T-helper 1 cell treated with Interleukin-12 subunit alpha and Interleukin-12 subunit beta and Interleukin-4 antibody, amounts not matched to agents 30 μg/mL and 1 μg/mL, for 36 hours (primary cell): ENCODE results near the gene ZNF385A.

ENCODE experiments used
- H3K27ac Mint-ChIP-seq: one replicate; pipeline ENCODE4 v1.8.0; 2021; ENCODE audit warnings: mild to moderate bottlenecking, mixed read lengths
- H3K27me3 Mint-ChIP-seq: one replicate; pipeline ENCODE4 v1.8.0; 2021; ENCODE audit warnings: low read depth, mixed read lengths
- H3K36me3 Mint-ChIP-seq: one replicate; pipeline ENCODE4 v1.8.0; 2021; ENCODE audit warnings: low read depth, mixed read lengths
- H3K4me1 Mint-ChIP-seq: one replicate; pipeline ENCODE4 v1.8.0; 2021; ENCODE audit warnings: low read depth, mixed read lengths
- H3K4me3 Mint-ChIP-seq: one replicate; pipeline ENCODE4 v1.8.0; 2021; ENCODE audit warnings: mild to moderate bottlenecking, moderate library complexity, mixed read lengths
- H3K9me3 Mint-ChIP-seq: one replicate; pipeline ENCODE4 v1.8.0; 2021; ENCODE audit warnings: mixed read lengths

Gene ZNF385A, protein sequence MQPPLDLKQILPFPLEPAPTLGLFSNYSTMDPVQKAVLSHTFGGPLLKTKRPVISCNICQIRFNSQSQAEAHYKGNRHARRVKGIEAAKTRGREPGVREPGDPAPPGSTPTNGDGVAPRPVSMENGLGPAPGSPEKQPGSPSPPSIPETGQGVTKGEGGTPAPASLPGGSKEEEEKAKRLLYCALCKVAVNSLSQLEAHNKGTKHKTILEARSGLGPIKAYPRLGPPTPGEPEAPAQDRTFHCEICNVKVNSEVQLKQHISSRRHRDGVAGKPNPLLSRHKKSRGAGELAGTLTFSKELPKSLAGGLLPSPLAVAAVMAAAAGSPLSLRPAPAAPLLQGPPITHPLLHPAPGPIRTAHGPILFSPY

DNA sequence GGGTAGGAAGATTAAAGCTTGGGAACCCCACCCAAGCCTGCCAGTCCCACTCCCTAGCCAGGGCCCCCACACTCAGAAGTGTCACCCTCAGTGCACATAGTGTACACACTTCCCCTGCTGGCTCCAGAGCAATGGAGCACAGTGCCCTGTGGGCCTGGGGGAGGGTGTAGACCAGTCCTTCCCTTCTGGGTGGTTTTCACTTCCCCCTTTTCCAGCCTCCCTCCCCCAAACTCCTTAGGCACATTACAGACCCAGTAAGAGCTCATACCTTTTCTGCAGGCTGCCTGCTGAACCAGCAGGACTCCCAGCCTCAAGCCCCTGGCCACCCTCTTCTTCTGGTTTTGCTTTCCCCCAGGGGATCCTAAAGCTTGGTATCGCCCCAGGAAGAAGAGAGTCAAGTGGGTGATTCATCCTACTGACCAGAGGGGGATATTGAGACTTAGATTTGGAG, at the start of gene ZNF385A:
Gene ZNF385A (minus strand): TSS at position 143 of the 451 bp plus-strand sequence. CDS start 219 bp downstream, outside the sequence.
- H3K27ac Mint-ChIP-seq: no peak within 1 kb of the TSS

DNA sequence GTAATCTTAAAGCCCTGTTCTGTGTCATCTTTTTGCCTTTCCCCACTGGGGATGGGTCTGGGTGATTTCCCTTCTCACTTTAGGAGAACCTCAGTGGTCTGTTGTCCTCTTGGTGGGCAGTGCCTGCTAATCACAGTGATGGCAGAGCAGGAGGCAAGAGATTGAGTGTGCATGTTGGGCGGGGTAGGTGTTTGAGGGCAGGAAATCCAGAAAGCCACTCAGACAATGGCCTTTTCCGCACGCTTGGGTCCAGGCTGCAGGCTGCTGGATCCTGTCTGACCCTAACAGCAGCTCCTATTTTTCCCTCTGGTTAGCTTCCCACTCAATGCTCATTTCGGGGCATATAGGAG, 48.3 kb upstream of the ZNF385A start:
- Mint-ChIP-seq H3K4me3 (peak overlapping the region; percentile 48), H3K9me3 (no peaks in the 10 kb centered on the region), H3K27me3 (peaks cover 11% of the 10 kb centered on the region), H3K4me1 (peaks cover 33% of the 10 kb centered on the region), H3K27ac (no peak overlapping the region), H3K36me3 (peaks cover 2% of the 10 kb centered on the region)

More for the DNA sequence above, at the start of gene ZNF385A:
- Mint-ChIP-seq H3K4me3 (no peak within 1 kb of the TSS), H3K9me3 (no peaks in the 10 kb centered on the region), H3K27me3 (peaks cover 3% of the 10 kb centered on the region), H3K4me1 (peaks cover 6% of the 10 kb centered on the region), H3K36me3 (no peaks in the 10 kb centered on the region)

DNA sequence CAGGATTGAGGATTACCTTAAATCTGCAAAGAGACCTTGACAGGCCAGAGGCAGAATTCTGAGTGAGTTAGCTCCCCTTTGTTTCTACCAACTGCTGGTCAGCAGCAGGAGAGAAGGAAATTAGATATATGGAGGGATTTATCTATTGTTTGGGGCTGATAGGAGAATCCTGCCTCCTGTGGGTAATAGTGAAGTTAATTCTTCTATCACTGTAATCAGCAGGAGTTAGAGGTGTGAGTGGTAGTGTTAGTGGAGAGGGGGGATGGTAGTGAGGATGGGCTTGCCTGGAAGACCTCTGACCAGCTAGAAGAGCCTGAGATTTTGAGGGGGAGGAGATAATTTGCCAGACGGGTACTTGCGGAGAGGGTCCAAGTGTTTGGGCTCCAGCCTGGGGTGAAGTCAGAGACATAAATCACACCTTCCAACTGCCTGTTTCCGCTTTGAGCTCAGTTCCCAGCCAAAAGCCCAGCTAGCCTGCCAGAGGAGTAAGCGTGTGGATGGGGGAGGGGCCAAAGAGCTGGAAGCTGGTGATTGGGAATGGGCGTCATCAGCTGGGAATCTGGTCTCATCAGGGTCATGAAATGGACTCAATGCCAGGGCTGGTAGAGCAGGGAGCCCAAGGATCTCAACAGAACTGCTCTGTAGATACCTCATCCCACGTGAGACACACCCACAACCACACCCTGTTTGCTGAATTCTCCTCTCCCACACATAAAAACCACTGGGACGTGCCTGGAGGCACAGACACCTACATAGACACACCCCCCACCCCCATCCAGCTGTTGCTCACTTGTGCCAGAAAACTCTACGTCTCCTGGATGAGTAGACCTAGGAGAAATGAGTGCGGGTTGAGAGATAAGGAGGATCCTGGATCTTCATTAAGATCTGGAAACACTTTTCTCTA, 47.6 kb upstream of the ZNF385A start:
- peaks cover 34% of the 10 kb centered on the region for H3K4me1 Mint-ChIP-seq
- no peaks in the 10 kb centered on the region for H3K9me3 Mint-ChIP-seq
- H3K27me3 Mint-ChIP-seq: peaks cover 18% of the 10 kb centered on the region
- peak overlapping the region; percentile 68 for H3K27ac Mint-ChIP-seq
- H3K4me3 Mint-ChIP-seq: peak overlapping the region; percentile 64
- peaks cover 2% of the 10 kb centered on the region for H3K36me3 Mint-ChIP-seq

GRCh38 chr12:54430471-54431069, 46.0 kb upstream of the ZNF385A start:
- H3K27me3 Mint-ChIP-seq: peaks cover 34% of the 10 kb centered on the region
- H3K4me3 Mint-ChIP-seq: no peak overlapping the region
- no peaks in the 10 kb centered on the region for H3K9me3 Mint-ChIP-seq
- peaks cover 2% of the 10 kb centered on the region for H3K36me3 Mint-ChIP-seq
- H3K27ac Mint-ChIP-seq: no peak overlapping the region
- peaks cover 33% of the 10 kb centered on the region for H3K4me1 Mint-ChIP-seq

DNA sequence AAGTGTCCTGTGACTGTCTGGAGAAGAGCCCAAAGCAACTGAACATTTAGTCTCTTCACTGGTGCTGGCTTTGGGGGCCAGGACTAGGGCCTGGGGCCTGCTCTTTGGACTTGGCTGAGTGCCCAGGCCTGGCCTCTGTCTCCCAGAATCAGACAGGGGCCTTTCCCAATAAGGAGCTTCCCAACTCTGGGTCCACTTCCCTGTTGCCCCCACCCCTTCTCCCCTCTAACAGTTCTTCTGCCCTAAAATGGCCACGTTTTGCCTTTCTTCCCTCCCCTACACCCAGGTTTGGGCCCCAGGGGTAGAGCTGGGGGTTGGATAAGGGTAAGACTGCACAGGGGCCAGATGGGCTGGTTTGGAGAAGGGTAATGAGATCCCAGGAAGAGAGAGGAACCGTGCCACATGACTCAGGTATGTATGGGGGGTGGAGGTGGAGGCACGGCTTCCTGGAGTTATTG, 44.5 kb upstream of the ZNF385A start:
- H3K36me3 Mint-ChIP-seq: peaks cover 2% of the 10 kb centered on the region
- no peak overlapping the region for H3K27ac Mint-ChIP-seq
- H3K4me1 Mint-ChIP-seq: peaks cover 33% of the 10 kb centered on the region
- H3K27me3 Mint-ChIP-seq: peaks cover 46% of the 10 kb centered on the region
- no peaks in the 10 kb centered on the region for H3K9me3 Mint-ChIP-seq
- no peak overlapping the region for H3K4me3 Mint-ChIP-seq

DNA sequence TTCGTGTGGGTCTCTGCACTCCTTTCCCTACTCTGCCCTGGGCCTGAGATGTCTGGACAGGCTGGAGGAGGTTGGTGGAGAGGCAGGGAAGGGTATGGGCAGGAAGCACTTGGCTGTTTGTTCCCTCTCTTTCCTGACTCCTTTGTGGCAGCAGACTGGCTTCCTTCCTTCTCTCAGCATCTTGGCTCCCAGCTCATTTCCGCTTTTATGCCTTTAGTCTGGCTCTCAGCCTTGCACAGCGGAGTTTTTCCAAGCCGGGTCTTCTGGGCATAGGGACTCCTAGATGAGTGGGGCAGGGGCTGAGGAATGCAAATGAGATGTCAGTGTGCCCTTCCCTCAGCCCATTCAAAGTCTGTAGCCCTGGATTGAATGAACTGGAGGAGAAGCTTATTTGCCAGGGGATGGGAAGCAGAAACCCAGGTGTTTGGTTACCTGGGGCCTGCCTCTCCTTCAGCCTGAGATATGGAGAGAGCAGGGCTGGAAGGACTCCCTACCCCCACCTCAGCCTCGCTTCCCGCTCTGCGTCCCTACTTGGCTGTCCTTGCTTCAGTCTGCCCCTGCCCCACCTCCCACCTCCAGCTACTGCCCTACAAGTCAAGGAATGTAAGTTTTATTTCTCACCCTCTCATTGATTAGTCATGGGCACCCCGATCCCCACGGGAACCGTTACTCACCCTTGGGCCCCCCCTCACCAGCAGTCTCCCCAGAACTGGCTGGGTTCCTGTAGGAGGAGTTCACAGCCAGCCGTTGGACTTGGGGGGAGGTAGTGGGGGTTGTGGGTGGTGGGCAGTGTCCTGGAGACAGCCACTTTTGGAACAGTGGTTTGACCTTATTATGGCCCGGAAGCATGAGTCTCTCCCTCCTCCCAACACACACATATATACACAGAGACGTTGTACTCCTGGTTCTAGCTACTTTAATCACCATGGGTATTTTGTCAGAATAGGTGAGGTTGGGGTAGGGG, 43.8 kb upstream of the ZNF385A start:
- Mint-ChIP-seq H3K36me3 (peaks cover 2% of the 10 kb centered on the region), H3K4me1 (peaks cover 32% of the 10 kb centered on the region), H3K9me3 (no peaks in the 10 kb centered on the region), H3K27me3 (peaks cover 52% of the 10 kb centered on the region), H3K27ac (no peak overlapping the region), H3K4me3 (no peak overlapping the region)

DNA sequence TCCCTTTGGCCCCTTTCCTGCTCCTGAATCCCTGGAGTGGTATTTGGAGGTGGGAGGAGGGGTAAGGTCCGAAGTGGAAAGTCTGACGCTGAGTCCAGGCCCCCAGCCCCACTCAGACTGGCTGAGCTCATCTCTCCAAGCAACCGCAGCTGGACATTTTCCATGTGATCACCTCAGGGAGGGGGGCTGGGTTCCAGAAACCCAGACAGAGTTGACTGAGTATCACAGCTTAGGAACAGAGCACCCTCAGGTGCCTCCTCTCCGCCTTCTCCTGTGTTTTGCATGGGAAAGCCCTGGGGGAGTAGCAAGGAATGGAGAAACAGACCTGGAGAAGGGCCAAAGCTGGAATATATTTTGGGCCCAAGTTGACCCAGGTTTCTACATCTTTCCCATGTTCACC, 42.6 kb upstream of the ZNF385A start:
- Mint-ChIP-seq H3K27ac (no peak overlapping the region), H3K9me3 (no peaks in the 10 kb centered on the region), H3K27me3 (peaks cover 64% of the 10 kb centered on the region), H3K36me3 (peaks cover 2% of the 10 kb centered on the region), H3K4me1 (peaks cover 26% of the 10 kb centered on the region), H3K4me3 (no peak overlapping the region)

DNA sequence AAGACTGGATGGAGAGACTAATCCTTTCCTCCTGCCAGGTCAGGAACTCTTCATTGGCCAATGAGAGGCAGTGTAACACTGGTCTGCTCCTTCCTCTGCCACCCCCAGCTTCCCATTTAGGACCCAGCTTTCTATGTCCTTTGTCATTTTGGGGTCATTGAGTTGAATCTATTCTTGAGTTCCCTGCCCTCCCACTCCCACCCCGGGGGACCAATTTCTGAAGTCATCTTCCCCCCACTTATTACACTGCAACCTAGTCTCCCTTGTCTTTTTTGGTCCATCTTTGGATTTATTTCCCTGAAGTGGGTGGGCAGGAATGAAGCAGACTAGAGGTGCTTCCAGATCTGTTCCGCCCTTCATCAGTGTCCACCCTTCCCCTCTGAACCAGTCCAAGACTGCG, 42.2 kb upstream of the ZNF385A start:
- Mint-ChIP-seq H3K36me3 (peaks cover 2% of the 10 kb centered on the region), H3K27ac (no peak overlapping the region), H3K27me3 (peaks cover 68% of the 10 kb centered on the region), H3K9me3 (no peaks in the 10 kb centered on the region), H3K4me3 (no peak overlapping the region), H3K4me1 (peaks cover 22% of the 10 kb centered on the region)

DNA sequence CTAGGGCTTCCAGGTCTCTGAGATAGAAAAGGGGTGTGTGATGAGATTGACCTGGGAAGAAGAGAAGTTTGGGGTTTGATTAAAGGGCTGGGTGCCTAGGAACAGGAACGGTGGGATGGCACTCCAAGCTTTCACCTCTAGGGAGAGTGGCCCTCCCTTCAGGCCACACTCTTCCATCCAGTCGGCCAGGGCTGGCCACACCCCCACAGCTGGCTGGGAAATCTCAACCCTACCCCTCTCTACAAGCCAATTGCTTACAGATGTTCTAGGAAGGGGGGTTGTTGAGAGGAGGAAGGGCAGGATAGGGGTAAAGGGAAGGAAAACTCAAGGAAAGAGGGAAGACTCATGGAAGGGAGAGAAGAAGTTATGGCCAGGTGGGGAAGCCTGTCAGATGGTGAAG, 41.2 kb upstream of the ZNF385A start:
- peaks cover 75% of the 10 kb centered on the region for H3K27me3 Mint-ChIP-seq
- H3K4me3 Mint-ChIP-seq: no peak overlapping the region
- no peaks in the 10 kb centered on the region for H3K9me3 Mint-ChIP-seq
- H3K36me3 Mint-ChIP-seq: peaks cover 1% of the 10 kb centered on the region
- H3K27ac Mint-ChIP-seq: no peak overlapping the region
- H3K4me1 Mint-ChIP-seq: peaks cover 22% of the 10 kb centered on the region

DNA sequence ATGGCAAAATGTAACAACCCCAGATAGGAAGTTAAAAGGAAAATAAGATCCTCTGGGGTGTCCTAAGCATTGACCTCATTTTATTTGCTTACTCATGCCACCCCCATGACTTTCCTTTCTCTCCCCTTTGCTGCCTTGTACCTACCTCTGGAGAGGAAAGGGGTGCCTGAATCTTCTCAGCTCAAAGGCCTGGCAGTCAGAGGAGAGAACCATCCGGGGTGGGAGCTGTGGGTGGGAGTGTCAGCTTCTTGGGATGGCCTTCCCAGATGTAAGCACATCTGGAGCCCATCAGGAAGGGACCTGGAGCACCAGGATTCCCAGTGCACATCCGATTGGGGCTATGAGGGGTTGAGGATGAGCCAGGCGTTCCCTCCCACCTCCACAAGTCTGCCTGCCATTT, 39.7 kb upstream of the ZNF385A start:
- Mint-ChIP-seq H3K27me3 (peaks cover 71% of the 10 kb centered on the region), H3K4me1 (peaks cover 22% of the 10 kb centered on the region), H3K36me3 (no peaks in the 10 kb centered on the region), H3K4me3 (no peak overlapping the region), H3K27ac (no peak overlapping the region), H3K9me3 (no peaks in the 10 kb centered on the region)

GRCh38 chr12:54423816-54424150, 39.2 kb upstream of the ZNF385A start:
- Mint-ChIP-seq H3K4me1 (peaks cover 22% of the 10 kb centered on the region), H3K36me3 (no peaks in the 10 kb centered on the region), H3K27me3 (peaks cover 71% of the 10 kb centered on the region), H3K4me3 (no peak overlapping the region), H3K9me3 (no peaks in the 10 kb centered on the region), H3K27ac (no peak overlapping the region)

GRCh38 chr12:54421879-54422250, 37.3 kb upstream of the ZNF385A start:
- Mint-ChIP-seq H3K9me3 (no peaks in the 10 kb centered on the region), H3K4me1 (peaks cover 25% of the 10 kb centered on the region), H3K27ac (no peak overlapping the region), H3K27me3 (peaks cover 57% of the 10 kb centered on the region), H3K4me3 (no peak overlapping the region), H3K36me3 (no peaks in the 10 kb centered on the region)

DNA sequence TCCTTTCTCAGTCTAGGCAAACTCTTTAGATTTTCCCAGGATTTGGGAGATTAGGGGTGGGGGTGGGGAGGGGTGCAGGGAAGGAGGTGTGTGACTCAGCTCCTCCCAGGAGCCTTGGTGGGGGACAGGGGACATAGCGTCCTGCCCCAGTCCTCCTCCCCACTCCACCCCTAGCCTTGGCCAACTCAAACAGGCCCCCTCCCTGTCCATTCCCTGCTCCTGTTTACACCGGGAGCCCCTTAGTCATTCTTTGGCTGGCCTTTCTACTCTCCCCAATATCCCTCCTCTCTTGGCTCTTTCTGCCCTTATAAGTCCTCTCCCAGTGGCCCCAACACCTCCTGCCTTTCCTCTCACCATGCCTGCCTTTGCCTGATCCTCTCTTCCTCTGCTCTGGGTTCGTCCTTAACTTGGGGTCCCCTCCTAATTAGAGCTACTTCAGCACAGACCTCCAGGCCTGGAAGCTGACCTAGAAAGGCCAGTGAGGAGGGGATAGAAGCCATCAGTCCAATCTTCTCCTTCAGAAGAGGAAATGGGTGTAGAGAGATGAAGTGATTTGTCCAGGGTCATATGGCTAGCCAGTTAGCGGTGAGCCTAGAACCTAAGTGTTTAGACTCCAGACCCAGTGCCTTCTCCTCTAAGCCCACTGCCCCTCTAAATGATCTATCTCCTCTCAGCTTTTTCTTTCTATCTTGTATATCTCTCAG, 36.8 kb upstream of the ZNF385A start:
- Mint-ChIP-seq H3K4me3 (peak overlapping the region; percentile 17), H3K27ac (no peak overlapping the region)

More for the DNA sequence above, 36.8 kb upstream of the ZNF385A start:
- Mint-ChIP-seq H3K9me3 (no peaks in the 10 kb centered on the region), H3K36me3 (no peaks in the 10 kb centered on the region), H3K4me1 (peaks cover 31% of the 10 kb centered on the region), H3K27me3 (peaks cover 52% of the 10 kb centered on the region)
